ENCODE results near the gene EVPL.

The EVPL gene

DNA sequence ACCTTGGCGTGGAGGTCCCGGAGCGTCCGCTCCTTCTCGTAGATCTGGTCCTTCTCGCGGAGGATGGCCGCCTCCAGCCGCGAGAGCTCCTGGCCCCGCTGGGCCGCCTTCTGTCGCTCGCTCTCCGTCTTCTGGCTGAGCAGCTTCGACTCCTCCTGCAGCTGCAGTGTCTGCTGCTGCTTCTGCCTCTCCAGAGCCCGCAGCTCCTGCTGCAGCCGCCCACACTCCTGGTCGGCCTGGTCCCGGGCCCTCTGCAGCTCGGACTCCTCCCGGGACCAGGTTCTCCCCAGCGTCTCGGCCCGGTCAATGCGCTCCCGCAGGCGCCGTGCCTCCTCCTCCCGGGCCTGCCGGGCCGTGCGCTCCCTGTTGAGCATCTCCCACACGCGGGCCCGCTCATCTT lies 18.9 kb downstream of the EVPL start:
- no peak overlapping the region for H3K4me3 Mint-ChIP-seq
- H3K4me1 Mint-ChIP-seq, result no peaks in the 10 kb centered on the region
- H3K27ac Mint-ChIP-seq (ENCODE audit: low read depth), result no peak overlapping the region
- DNase-seq (ENCODE audit: low spot score in 2 of 2) (no peak), ATAC-seq (replicated peaks; ENCODE audit: extremely low read depth, poor library complexity, severe bottlenecking) (no peak)
- H3K27me3 Mint-ChIP-seq, result no peaks in the 10 kb centered on the region
- no peaks in the 10 kb centered on the region for H3K9me3 Mint-ChIP-seq
- peaks cover 9% of the 10 kb centered on the region for H3K36me3 Mint-ChIP-seq (ENCODE audit: insufficient read depth)

DNA sequence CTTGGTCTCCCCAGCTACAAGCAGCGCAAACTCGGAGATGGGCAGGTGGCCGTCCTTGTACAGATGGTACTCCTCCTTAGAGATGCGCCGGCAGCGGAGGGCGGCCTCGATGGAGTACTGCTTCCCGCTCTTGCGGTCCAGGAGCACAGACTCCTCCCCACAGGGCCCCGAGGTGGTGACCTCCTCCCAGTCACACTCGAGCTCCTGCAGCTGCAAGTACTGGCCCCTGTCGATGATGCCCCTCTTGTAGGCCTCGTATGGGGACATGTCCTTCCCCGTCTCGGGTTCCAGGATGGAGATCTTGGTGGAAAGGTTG lies 19.3 kb downstream of the EVPL start:
- no peak for ATAC-seq (replicated peaks; ENCODE audit: extremely low read depth, poor library complexity, severe bottlenecking)
- H3K36me3 Mint-ChIP-seq (ENCODE audit: insufficient read depth), result peaks cover 7% of the 10 kb centered on the region
- DNase-seq (ENCODE audit: low spot score in 2 of 2), result no peak
- no peaks in the 10 kb centered on the region for H3K27me3 Mint-ChIP-seq
- H3K4me1 Mint-ChIP-seq, result no peaks in the 10 kb centered on the region
- H3K27ac Mint-ChIP-seq (ENCODE audit: low read depth), result no peak overlapping the region
- no peaks in the 10 kb centered on the region for H3K9me3 Mint-ChIP-seq
- H3K4me3 Mint-ChIP-seq, result no peak overlapping the region

DNA sequence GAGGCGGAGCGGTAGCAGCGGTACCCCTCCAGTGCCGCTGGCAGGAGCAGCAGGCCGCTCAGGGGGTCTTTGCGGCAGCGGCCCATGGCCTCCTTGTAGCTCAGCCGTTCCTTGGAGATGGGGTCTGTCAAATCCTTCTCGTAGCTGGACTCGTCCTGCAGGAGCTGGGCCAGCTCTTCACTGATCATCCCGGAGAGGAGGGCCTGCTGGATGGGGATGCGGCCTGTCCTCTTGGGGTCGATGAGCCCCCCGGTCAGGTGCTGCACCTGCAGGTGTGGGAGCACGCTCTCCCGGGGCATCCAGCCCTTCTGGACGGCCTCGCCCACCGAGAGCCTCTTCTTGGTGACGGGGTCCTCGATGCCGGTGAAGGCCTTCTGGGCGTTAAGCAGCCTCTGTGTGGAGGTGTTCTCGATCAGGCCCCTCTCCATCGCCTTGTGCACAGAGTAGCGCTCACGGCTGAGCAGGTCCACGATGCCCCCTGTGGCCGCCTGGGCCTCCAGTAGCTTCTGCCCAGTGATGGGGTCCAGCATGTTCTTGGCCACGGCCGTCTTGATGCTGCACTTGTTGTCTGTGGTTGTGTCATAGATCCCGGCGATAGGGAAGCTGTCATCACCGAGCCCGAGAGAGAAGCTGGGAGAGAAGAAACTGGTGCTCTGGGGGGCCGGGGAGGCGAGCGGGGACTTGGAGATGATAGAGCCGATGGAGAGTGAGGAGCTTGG lies 19.8 kb downstream of the EVPL start:
- Mint-ChIP-seq H3K4me1 (no peaks in the 10 kb centered on the region), H3K4me3 (no peak overlapping the region), H3K9me3 (no peaks in the 10 kb centered on the region), H3K27ac (ENCODE audit: low read depth) (no peak overlapping the region), H3K36me3 (ENCODE audit: insufficient read depth) (peaks cover 7% of the 10 kb centered on the region), H3K27me3 (no peaks in the 10 kb centered on the region)
- ATAC-seq (replicated peaks; ENCODE audit: extremely low read depth, poor library complexity, severe bottlenecking) (no peak), DNase-seq (ENCODE audit: low spot score in 2 of 2) (no peak)

DNA sequence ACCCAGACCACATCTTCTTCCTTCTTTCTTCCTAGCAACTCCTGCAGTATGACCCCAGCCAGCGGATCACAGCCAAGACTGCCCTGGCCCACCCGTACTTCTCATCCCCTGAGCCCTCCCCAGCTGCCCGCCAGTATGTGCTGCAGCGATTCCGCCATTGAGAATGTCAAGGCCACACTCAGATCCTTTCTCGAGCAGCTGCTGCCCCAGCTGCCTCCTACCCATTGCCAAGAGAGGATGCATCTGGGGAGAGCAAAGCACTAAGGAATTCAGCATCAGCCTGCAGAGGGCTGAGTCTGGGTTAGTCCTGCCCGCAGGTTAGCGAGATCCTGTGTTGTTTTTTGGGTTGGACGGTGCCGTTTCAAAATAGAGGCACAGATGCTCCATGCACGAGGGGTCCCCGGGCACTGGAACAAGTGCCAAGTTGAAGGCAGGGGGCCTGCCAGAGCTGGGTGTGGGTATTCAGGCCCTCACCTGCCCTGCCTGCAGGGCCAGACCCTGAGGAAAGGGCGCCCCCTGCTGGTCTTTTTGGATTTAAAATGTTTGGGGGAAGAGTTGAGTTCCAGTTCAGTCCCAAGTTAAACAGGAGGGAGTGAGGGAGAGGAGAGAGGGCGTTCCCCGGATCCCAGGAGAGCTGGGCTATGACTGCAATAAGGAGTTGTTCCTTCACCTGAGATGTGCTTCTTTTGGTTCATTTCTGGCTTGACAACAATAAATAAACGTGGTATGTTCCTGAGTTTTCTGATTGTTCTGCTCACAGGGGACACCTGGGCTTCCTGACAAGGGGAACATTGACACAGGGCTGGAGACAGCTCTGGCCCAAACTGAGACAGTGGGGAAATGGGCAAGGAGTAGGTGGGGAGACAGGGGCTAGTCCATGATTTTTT lies 21.6 kb downstream of the EVPL start:
- ATAC-seq (replicated peaks; ENCODE audit: extremely low read depth, poor library complexity, severe bottlenecking), result no peak
- H3K27me3 Mint-ChIP-seq, result no peaks in the 10 kb centered on the region
- H3K27ac Mint-ChIP-seq (ENCODE audit: low read depth), result peak overlapping the region; percentile 52
- H3K36me3 Mint-ChIP-seq (ENCODE audit: insufficient read depth), result peaks cover 7% of the 10 kb centered on the region
- no peaks in the 10 kb centered on the region for H3K9me3 Mint-ChIP-seq
- H3K4me1 Mint-ChIP-seq, result no peaks in the 10 kb centered on the region
- peak; percentile 61 to 75 for DNase-seq (ENCODE audit: low spot score in 2 of 2)
- H3K4me3 Mint-ChIP-seq, result no peak overlapping the region

DNA sequence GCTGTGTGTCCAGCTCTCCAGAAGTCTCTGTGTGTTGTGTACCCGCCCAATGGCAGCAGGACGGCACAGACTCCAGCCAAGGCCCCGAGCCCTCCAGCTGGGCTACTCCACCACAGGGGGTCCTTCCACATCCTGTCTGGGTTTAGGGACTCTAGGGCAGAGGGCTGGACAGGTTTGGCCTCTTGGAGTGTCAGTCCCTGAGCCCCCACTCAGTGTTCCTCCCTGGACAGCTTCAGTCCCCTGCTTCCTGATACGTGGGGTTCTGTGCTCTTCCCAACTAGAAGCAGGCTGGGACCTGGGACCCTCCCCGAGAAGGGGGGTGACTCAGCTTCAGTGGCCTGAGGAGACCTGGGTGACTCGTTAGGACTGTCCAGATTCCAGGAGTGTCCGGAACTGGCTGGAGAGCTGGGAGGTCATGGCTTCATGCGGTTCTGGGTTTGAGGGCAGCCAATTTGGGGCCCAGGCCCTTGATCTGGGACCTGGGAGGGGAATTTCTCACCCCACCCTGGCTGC lies 22.3 kb downstream of the EVPL start:
- no peaks in the 10 kb centered on the region for H3K27me3 Mint-ChIP-seq
- peaks cover 7% of the 10 kb centered on the region for H3K36me3 Mint-ChIP-seq (ENCODE audit: insufficient read depth)
- H3K27ac Mint-ChIP-seq (ENCODE audit: low read depth), result no peak overlapping the region
- no peak overlapping the region for H3K4me3 Mint-ChIP-seq
- ATAC-seq (replicated peaks; ENCODE audit: extremely low read depth, poor library complexity, severe bottlenecking) (no peak), DNase-seq (ENCODE audit: low spot score in 2 of 2) (no peak)
- no peaks in the 10 kb centered on the region for H3K4me1 Mint-ChIP-seq
- no peaks in the 10 kb centered on the region for H3K9me3 Mint-ChIP-seq

DNA sequence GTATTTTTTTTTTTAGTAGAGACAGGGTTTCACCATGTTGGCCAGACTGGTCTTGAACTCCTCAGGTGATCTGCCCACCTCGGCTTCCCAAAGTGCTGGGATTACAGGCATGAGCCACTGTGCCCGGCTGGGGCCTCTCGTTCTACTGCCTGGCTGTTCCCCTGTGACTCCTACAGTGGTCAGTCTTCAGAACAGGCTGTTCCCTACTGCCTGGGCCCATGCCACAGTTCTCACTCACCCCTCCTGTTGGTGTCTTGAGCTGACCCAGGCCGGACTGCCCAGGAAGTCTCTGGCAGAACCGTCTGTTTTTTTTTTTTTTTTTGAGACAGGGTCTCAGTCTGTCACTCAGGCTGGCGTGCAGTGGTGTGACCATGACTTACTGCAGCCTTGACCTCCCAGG lies 23.2 kb downstream of the EVPL start:
- Mint-ChIP-seq H3K27ac (ENCODE audit: low read depth) (no peak overlapping the region), H3K9me3 (no peaks in the 10 kb centered on the region), H3K27me3 (no peaks in the 10 kb centered on the region), H3K36me3 (ENCODE audit: insufficient read depth) (peaks cover 6% of the 10 kb centered on the region), H3K4me1 (no peaks in the 10 kb centered on the region), H3K4me3 (no peak overlapping the region)
- ATAC-seq (replicated peaks; ENCODE audit: extremely low read depth, poor library complexity, severe bottlenecking) (no peak), DNase-seq (ENCODE audit: low spot score in 2 of 2) (no peak)

DNA sequence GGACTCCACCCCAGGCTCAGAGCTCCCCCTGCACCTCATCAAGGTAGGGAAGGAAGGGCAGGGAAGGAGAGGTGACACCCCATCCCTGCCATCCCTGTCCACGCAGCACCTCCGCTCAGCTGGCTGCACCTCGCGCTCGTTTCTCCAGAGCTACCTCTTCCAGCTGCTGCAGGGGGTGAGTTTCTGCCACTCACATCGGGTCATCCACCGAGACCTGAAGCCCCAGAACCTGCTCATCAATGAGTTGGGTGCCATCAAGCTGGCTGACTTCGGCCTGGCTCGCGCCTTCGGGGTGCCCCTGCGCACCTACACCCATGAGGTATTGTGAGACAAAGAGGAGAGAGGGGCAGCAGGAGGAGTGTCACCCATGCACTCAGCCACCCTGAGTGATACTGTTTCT lies 25.0 kb downstream of the EVPL start:
- Mint-ChIP-seq H3K4me3 (no peak overlapping the region), H3K27me3 (no peaks in the 10 kb centered on the region), H3K27ac (ENCODE audit: low read depth) (no peak overlapping the region), H3K36me3 (ENCODE audit: insufficient read depth) (peaks cover 8% of the 10 kb centered on the region), H3K4me1 (peaks cover 6% of the 10 kb centered on the region), H3K9me3 (no peaks in the 10 kb centered on the region)
- DNase-seq (ENCODE audit: low spot score in 2 of 2) (no peak), ATAC-seq (replicated peaks; ENCODE audit: extremely low read depth, poor library complexity, severe bottlenecking) (no peak)

DNA sequence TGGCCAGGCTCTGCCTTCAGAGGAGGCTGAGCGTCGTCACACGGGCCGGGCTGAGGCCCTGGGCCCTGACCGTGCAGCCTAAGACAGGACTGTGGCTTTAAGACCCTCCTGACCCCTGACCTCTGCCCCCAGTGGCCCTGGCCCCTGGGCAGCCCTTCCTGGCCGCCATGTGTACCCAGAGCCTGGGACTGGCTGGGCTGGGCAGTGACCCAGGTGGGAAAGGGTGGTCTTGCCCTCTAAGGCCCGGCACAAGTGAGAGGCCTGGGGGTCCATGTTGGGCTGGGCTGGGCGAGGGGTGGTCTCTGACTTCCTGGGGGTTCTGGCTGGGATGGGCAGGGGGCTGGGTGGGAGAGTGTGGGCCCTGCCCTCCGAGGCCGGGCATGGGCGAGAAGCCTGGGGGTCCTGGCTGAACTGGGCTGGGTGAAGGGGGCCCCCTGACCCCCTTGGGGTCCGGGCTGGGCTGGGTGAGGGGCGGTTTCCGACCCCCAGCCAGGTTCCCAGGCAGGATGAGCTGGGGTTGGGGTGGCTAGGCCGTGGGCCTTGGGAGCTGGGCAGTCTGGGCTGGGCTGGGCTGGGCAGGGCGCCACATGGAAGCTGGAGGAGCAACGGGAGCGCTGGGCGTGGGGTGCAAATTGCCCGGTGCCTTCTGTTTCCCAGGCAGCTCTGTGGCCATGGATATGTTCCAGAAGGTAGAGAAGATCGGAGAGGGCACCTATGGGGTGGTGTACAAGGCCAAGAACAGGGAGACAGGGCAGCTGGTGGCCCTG lies 26.2 kb downstream of the EVPL start, which contains the start of gene CDK3:
CDK3 (plus strand) TSS at position 101 of the 767 bp plus-strand sequence; CDS start at position 672, 571 bp downstream.
- Mint-ChIP-seq H3K4me1 (peaks cover 12% of the 10 kb centered on the region), H3K36me3 (ENCODE audit: insufficient read depth) (peaks cover 6% of the 10 kb centered on the region), H3K4me3 (no peak within 1 kb of the TSS), H3K27ac (ENCODE audit: low read depth) (no peak within 1 kb of the TSS), H3K27me3 (no peaks in the 10 kb centered on the region), H3K9me3 (no peaks in the 10 kb centered on the region)
- ATAC-seq (replicated peaks; ENCODE audit: extremely low read depth, poor library complexity, severe bottlenecking) (no peak), DNase-seq (ENCODE audit: low spot score in 2 of 2) (no peak)

DNA sequence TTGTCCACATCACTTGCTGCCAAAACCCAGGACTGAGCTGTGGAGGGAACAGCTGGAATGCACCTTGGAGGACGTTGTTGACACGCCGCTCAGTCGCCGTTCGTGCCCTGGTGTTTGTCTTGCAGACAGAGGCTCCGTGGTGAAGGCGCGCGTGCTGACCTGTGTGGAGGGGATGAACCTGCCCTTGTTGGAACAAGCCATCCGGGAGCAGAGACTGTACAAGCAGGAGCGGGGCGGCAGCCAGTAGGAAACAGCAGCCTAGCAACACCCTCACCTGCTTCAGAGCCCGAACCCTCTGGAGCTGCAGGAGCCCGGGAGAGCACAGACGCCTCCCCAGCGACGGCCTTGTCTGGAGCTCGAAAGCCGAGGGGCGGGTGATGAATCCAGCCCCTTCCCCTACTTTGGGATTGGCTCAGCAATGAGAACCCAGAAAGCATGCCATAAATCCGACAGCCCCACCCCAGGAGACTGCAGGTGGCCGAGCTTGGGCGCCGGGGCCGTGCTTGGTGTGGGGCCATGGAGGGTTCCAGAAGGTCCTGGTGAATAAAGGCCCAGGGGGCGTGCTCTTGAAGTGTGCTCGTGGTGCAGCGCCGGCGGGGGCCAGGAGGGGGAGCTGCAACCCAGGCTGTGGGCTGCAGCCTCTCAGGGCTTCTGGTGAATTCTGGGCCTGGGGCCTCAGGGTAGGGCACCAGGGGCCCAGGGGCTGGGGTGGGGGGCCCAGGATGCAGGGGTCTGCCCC lies 26.9 kb downstream of the EVPL start:
- DNase-seq (ENCODE audit: low spot score in 2 of 2) (peak; percentile 28 to 51), ATAC-seq (replicated peaks; ENCODE audit: extremely low read depth, poor library complexity, severe bottlenecking) (no peak)
- Mint-ChIP-seq H3K27ac (ENCODE audit: low read depth) (no peak overlapping the region), H3K36me3 (ENCODE audit: insufficient read depth) (peaks cover 6% of the 10 kb centered on the region), H3K9me3 (no peaks in the 10 kb centered on the region), H3K27me3 (no peaks in the 10 kb centered on the region), H3K4me3 (no peak overlapping the region), H3K4me1 (peaks cover 12% of the 10 kb centered on the region)

DNA sequence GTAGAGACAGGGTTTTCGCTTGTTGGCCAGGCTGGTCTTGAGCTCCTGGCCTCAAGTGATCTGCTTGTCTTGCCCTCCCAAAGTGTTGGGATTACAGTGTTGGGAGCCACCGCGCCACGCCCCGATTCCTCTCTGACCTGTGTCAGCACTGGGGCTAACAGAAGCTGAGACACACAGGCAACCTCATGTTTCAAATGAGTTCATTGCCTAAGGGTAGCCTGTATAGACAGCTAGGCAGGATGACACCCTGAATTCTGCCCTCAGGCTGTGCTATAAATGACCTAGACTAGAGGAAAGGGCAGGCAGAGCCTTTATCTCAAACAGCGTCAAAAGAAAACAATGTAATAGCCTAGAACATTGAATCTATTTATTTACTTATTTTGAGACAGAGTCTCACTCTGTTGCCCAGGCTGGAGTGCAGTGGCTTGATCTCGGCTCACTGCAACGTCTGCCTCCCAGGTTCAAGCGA lies 28.7 kb downstream of the EVPL start:
- Mint-ChIP-seq H3K27ac (ENCODE audit: low read depth) (no peak overlapping the region), H3K27me3 (no peaks in the 10 kb centered on the region), H3K9me3 (no peaks in the 10 kb centered on the region), H3K4me1 (peaks cover 12% of the 10 kb centered on the region), H3K36me3 (ENCODE audit: insufficient read depth) (peaks cover 13% of the 10 kb centered on the region), H3K4me3 (no peak overlapping the region)
- ATAC-seq (replicated peaks; ENCODE audit: extremely low read depth, poor library complexity, severe bottlenecking), result no peak
- no peak for DNase-seq (ENCODE audit: low spot score in 2 of 2)

DNA sequence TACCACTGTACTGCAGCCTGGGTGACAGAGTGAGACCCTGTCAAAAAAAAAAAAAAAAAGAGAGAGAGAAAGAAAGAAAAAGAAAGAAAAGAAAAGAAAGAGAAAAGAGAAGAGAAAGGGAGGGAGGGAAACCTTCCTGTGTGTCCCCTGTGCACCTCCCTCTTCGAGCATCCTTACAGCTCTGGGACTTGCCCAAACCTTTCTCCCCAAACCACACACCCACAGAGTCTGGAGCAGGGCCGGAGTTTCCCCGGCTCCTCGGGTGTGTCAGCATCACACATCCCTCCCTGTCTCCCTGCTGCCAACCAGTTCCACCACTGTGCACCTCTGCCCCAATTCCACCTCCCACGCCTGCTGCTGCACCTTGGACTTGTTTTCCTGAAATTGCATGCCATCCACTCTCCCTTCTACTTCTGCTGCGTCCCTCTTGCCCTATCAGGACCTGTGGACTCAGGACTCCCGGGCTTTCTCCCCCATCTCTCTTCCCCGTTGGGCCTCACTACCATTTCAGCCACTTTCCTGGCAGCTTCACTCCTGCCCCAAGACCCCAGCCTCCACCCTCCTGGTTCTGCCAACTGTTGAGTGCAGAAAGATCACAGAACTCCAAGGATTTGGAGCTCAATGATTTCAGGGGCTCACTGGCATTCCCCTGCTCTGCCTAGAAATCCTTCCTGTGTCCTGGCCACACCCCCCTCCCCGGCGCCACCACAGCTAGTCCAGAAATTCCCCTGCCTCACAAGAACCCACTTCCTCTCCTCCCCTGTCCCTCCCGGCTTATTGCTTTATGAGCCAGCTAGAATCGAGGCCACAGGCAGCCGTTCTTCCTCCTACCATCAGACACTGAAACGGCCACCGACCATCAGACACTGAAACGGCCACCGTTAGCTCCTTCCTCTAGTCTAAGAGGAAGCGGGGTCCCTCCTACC lies 30.2 kb downstream of the EVPL start:
- H3K4me1 Mint-ChIP-seq, result peaks cover 12% of the 10 kb centered on the region
- no peak overlapping the region for H3K4me3 Mint-ChIP-seq
- no peaks in the 10 kb centered on the region for H3K9me3 Mint-ChIP-seq
- H3K36me3 Mint-ChIP-seq (ENCODE audit: insufficient read depth), result peaks cover 17% of the 10 kb centered on the region
- DNase-seq (ENCODE audit: low spot score in 2 of 2), result no peak
- H3K27ac Mint-ChIP-seq (ENCODE audit: low read depth), result peak overlapping the region; percentile 49
- no peak for ATAC-seq (replicated peaks; ENCODE audit: extremely low read depth, poor library complexity, severe bottlenecking)
- no peaks in the 10 kb centered on the region for H3K27me3 Mint-ChIP-seq

All from central memory CD8-positive, alpha-beta T cell (primary cell).